ENCODE results near the gene DCAF12L2. TPM values are rescaled to one million over a fixed set of nuclear protein-coding genes. Genes with fewer than 3 reads are reported as not detected.
"Not testable (repeated sequence)": the region's sequence is repeated elsewhere in the genome, so short reads cannot be mapped to it uniquely, and the experiment has no call there.

DCAF12L2 gene
- not detected in 2 replicates for polyA plus RNA-seq (2011; rRNA removed)
- not detected in 2 replicates for polyA minus RNA-seq (2011; rRNA and poly(A)+ RNA removed)

GRCh38 chrX:126165721-126166461 lies at the start of gene DCAF12L2:
TSS of gene DCAF12L2 (minus strand) at chrX:126166289. CDS start at chrX:126165924, 365 bp downstream.
- Histone ChIP-seq H3K9me3 (ENCODE audit: control insufficient read depth, insufficient read depth, low read length) (peaks cover 16% of the 10 kb centered on the region; the same call in 1 of the 2 replicates), H3K27me3 (ENCODE audit: control insufficient read depth, insufficient read depth, low read length) (no peaks in the 10 kb centered on the region), H3K4me3 (ENCODE audit: low read depth, low read length) (no peak within 1 kb of the TSS), H3K27ac (ENCODE audit: low read depth, low read length) (no peak within 1 kb of the TSS)
- no peak for TF ChIP-seq CTCF (IDR thresholded peaks at IDR 0.05; ENCODE audit: low read depth, low read length)
- ChIA-PET POLR2A (no interaction called here), CTCF (no interaction called here)
- no peak for DNase-seq (ENCODE audit: low read depth, low spot score)

- H3K9me3 ChIP-seq (ENCODE audit: control insufficient read depth, insufficient read depth, low read length); DNase-seq (ENCODE audit: low read depth, low spot score); H3K4me3 ChIP-seq (ENCODE audit: low read depth, low read length); H3K27me3 ChIP-seq (ENCODE audit: control insufficient read depth, insufficient read depth, low read length); CTCF ChIA-PET; H3K27ac ChIP-seq (ENCODE audit: low read depth, low read length); POLR2A ChIA-PET: not testable (repeated sequence)
These were observed 24.8 kb upstream of the DCAF12L2 start for GRCh38 chrX:126190888-126191287.

GRCh38 chrX:126177133-126177840 lies 11.2 kb upstream of the DCAF12L2 start:
- ChIA-PET CTCF (no interaction called here), POLR2A (no interaction called here)
- Histone ChIP-seq H3K27ac (ENCODE audit: low read depth, low read length) (no peak overlapping the region), H3K9me3 (ENCODE audit: control insufficient read depth, insufficient read depth, low read length) (no peaks in the 10 kb centered on the region), H3K4me3 (ENCODE audit: low read depth, low read length) (no peak overlapping the region), H3K27me3 (ENCODE audit: control insufficient read depth, insufficient read depth, low read length) (no peaks in the 10 kb centered on the region)
- TF ChIP-seq CTCF (IDR thresholded peaks at IDR 0.05; ENCODE audit: low read depth, low read length): no peak
- DNase-seq (ENCODE audit: low read depth, low spot score): no peak

GRCh38 chrX:126170720-126171119 lies 4.6 kb upstream of the DCAF12L2 start:
- Histone ChIP-seq H3K9me3 (ENCODE audit: control insufficient read depth, insufficient read depth, low read length) (peaks cover 3% of the 10 kb centered on the region; the same call in 1 of the 2 replicates), H3K27ac (ENCODE audit: low read depth, low read length) (no peak overlapping the region), H3K4me3 (ENCODE audit: low read depth, low read length) (no peak overlapping the region), H3K27me3 (ENCODE audit: control insufficient read depth, insufficient read depth, low read length) (no peaks in the 10 kb centered on the region)
- POLR2A ChIA-PET: no interaction called here
- DNase-seq (ENCODE audit: low read depth, low spot score): no peak
- TF ChIP-seq CTCF (IDR thresholded peaks at IDR 0.05; ENCODE audit: low read depth, low read length): no peak
- CTCF ChIA-PET: no interaction called here

- H3K27me3 ChIP-seq (ENCODE audit: control insufficient read depth, insufficient read depth, low read length): no peaks in the 10 kb centered on the region
- ChIA-PET CTCF (no interaction called here), POLR2A (no interaction called here)
- no peak overlapping the region for H3K27ac ChIP-seq (ENCODE audit: low read depth, low read length)
- no peak for TF ChIP-seq CTCF (IDR thresholded peaks at IDR 0.05; ENCODE audit: low read depth, low read length)
- H3K9me3 ChIP-seq (ENCODE audit: control insufficient read depth, insufficient read depth, low read length): peaks cover 16% of the 10 kb centered on the region; the same call in 1 of the 2 replicates
- no peak overlapping the region for H3K4me3 ChIP-seq (ENCODE audit: low read depth, low read length)
- no peak for DNase-seq (ENCODE audit: low read depth, low spot score)
These were observed 1.5 kb upstream of the DCAF12L2 start for GRCh38 chrX:126167560-126167959.
